Right kidney (tissue), 1 donor: ENCODE results near the gene CACNG1.
"Not testable (repeated sequence)": the region's sequence is repeated elsewhere in the genome, so short reads cannot be mapped to it uniquely, and the experiment has no call there.

ENCODE experiments used
- DNase-seq: peaks from one replicate; pipeline ENCODE4 v3.0.0-alpha.2; 2016

Gene CACNG1

GRCh38 chr17:67025216-67025792, 19.1 kb upstream of the CACNG1 start:
- DNase-seq = no peak

- DNase-seq = no peak
Observed at GRCh38 chr17:67026341-67026740, 18.0 kb upstream of the CACNG1 start.

- no peak for DNase-seq
Observed at GRCh38 chr17:67027031-67027628, 17.2 kb upstream of the CACNG1 start.

GRCh38 chr17:67030641-67031040, 13.7 kb upstream of the CACNG1 start:
- no peak for DNase-seq

GRCh38 chr17:67032382-67032781, 12.0 kb upstream of the CACNG1 start:
- no peak for DNase-seq

- no peak for DNase-seq
Observed at GRCh38 chr17:67032985-67033384, 11.4 kb upstream of the CACNG1 start.

- DNase-seq = no peak
Observed at GRCh38 chr17:67033613-67034012, 10.7 kb upstream of the CACNG1 start.

- DNase-seq = no peak
Observed at GRCh38 chr17:67035131-67036083, 8.9 kb upstream of the CACNG1 start.

- DNase-seq = no peak
Observed at GRCh38 chr17:67038861-67039365, 5.4 kb upstream of the CACNG1 start.

GRCh38 chr17:67040652-67041051, 3.7 kb upstream of the CACNG1 start:
- DNase-seq = no peak

GRCh38 chr17:67041119-67041518, 3.2 kb upstream of the CACNG1 start:
- DNase-seq = not testable (repeated sequence)

- DNase-seq = no peak
Observed at GRCh38 chr17:67041531-67041930, 2.8 kb upstream of the CACNG1 start.

GRCh38 chr17:67041941-67042899, 2.1 kb upstream of the CACNG1 start:
- DNase-seq = no peak

GRCh38 chr17:67043283-67043682, 1.1 kb upstream of the CACNG1 start:
- DNase-seq = no peak

- DNase-seq = no peak
Observed at GRCh38 chr17:67044940-67045339, 586 bp downstream of the CACNG1 start.

- DNase-seq = no peak
Observed at GRCh38 chr17:67046398-67046797, 2.0 kb downstream of the CACNG1 start.

- DNase-seq = no peak
Observed at GRCh38 chr17:67047382-67047781, 3.0 kb downstream of the CACNG1 start.

GRCh38 chr17:67049025-67049739, 4.8 kb downstream of the CACNG1 start:
- no peak for DNase-seq

- DNase-seq = no peak
Observed at GRCh38 chr17:67050066-67050465, 5.7 kb downstream of the CACNG1 start.

GRCh38 chr17:67050471-67051154, 6.3 kb downstream of the CACNG1 start:
- DNase-seq = no peak

- no peak for DNase-seq
Observed at GRCh38 chr17:67051155-67051538, 6.8 kb downstream of the CACNG1 start.
